Esophagus squamous epithelium (tissue), 4 donors: ENCODE results near the gene CCDC39.

Experiments used
- POLR2A ChIP-seq, 4 donors: fragments of 450-650 bp; IDR thresholded peaks; one replicate each; pipeline ENCODE4 v1.6.1; 2017; ENCODE audit warnings: antibody characterized with exemption in 4 of 4, mild to moderate bottlenecking in 4 of 4, moderate library complexity in 3 of 4
- TF ChIP-seq, protein P1 (sequence below), 6 experiments: fragments of 450-650 bp in 4 of 6; fragments of 200-600 bp in 2 of 6; sonication (generic) in 2 of 6; IDR thresholded peaks; one replicate each; pipeline ENCODE4 v1.5.1; 2016 to 2019; ENCODE audit warnings: antibody characterized with exemption in 6 of 6, mild to moderate bottlenecking in 4 of 6, moderate library complexity in 4 of 6

- TF ChIP-seq, protein P1, sequence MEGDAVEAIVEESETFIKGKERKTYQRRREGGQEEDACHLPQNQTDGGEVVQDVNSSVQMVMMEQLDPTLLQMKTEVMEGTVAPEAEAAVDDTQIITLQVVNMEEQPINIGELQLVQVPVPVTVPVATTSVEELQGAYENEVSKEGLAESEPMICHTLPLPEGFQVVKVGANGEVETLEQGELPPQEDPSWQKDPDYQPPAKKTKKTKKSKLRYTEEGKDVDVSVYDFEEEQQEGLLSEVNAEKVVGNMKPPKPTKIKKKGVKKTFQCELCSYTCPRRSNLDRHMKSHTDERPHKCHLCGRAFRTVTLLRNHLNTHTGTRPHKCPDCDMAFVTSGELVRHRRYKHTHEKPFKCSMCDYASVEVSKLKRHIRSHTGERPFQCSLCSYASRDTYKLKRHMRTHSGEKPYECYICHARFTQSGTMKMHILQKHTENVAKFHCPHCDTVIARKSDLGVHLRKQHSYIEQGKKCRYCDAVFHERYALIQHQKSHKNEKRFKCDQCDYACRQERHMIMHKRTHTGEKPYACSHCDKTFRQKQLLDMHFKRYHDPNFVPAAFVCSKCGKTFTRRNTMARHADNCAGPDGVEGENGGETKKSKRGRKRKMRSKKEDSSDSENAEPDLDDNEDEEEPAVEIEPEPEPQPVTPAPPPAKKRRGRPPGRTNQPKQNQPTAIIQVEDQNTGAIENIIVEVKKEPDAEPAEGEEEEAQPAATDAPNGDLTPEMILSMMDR (IDR thresholded peaks at IDR 0.05), result no peak
- no peak for TF ChIP-seq POLR2A (IDR thresholded peaks at IDR 0.05)
Measured at GRCh38 chr3:180626844-180627243, 52.4 kb downstream of the CCDC39 start.
